HG03139 (cell line): ENCODE measurements around the gene DDX54.
A peak's percentile ranks its signal among the peaks of the same experiment; 100 is the strongest.
"Not testable (repeated sequence)": the region's sequence is repeated elsewhere in the genome, so short reads cannot be mapped to it uniquely, and the experiment has no call there.

ENCODE experiments used
- ATAC-seq: cut with Tn5 transposase; IDR thresholded peaks from one replicate; pipeline ENCODE4 v1.9.1; 2021; ENCODE audit not compliant: unreplicated experiment

The DDX54 gene

GRCh38 chr12:113221181-113221996 lies 36.1 kb upstream of the DDX54 start, which contains the start of gene TPCN1:
TPCN1 (plus strand) TSS chr12:113221464; CDS start chr12:113226853, 5,389 bp downstream.
- peak; percentile 93 for ATAC-seq

- no peak for ATAC-seq
Measured at GRCh38 chr12:113220593-113221180, 35.4 kb upstream of the DDX54 start.

- ATAC-seq, result no peak
Measured at GRCh38 chr12:113216027-113216426, 30.7 kb upstream of the DDX54 start.

- ATAC-seq, result no peak
Measured at GRCh38 chr12:113214895-113215400, 29.7 kb upstream of the DDX54 start.

- no peak for ATAC-seq
Measured at GRCh38 chr12:113211160-113211559, 25.9 kb upstream of the DDX54 start.

GRCh38 chr12:113208041-113208934 lies 23.0 kb upstream of the DDX54 start:
- peak; percentile 64 for ATAC-seq

GRCh38 chr12:113207613-113208040 lies 22.3 kb upstream of the DDX54 start:
- ATAC-seq, result peak; percentile 2

- not testable (repeated sequence) for ATAC-seq
Measured at GRCh38 chr12:113206802-113207201, 21.5 kb upstream of the DDX54 start.

- no peak for ATAC-seq
Measured at GRCh38 chr12:113204804-113205203, 19.5 kb upstream of the DDX54 start.

GRCh38 chr12:113203852-113204760 lies 18.8 kb upstream of the DDX54 start:
- ATAC-seq, result no peak

GRCh38 chr12:113202300-113203075 lies 17.2 kb upstream of the DDX54 start:
- ATAC-seq, result no peak

- no peak for ATAC-seq
Measured at GRCh38 chr12:113201187-113202177, 16.2 kb upstream of the DDX54 start.

- no peak for ATAC-seq
Measured at GRCh38 chr12:113200021-113200797, 14.9 kb upstream of the DDX54 start.

GRCh38 chr12:113198296-113198695 lies 13.0 kb upstream of the DDX54 start:
- ATAC-seq, result no peak

- no peak for ATAC-seq
Measured at GRCh38 chr12:113197518-113198077, 12.3 kb upstream of the DDX54 start.

GRCh38 chr12:113196990-113197389 lies 11.7 kb upstream of the DDX54 start:
- ATAC-seq, result peak; percentile 71

- ATAC-seq, result no peak
Measured at GRCh38 chr12:113196582-113196981, 11.3 kb upstream of the DDX54 start.
